Measurements from ENCODE around the gene ITGB6. TPM values are rescaled to one million over a fixed set of nuclear protein-coding genes. Genes with fewer than 3 reads are reported as not detected.

ITGB6 gene
- total and polyA plus RNA-seq, 2 of the 4 experiments (the other 2 are of a cell fraction): under 0.01 TPM; not detected in 1

DNA sequence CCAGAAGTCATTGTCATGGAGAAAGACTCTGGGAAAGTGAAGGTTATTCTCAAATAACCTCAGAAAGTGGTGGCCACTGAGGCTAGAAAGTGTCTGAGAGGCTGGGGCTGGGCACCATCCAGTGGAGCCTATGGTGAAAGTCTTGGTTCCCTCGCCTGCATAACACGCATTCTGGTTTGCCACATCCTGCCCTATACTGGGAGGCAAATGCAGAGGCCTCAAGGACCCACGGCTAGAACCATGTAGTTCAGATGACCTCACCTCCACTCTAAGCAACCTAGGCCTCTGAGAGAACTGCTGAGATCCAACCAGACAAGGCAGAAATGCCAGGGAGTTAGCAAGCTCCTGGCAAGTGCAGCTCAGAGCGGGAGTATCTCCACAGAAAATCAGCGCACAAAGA is 5.1 kb downstream of the ITGB6 start:
- Histone ChIP-seq H3K9me1 (ENCODE audit: insufficient read depth, low read length) (no peaks in the 10 kb centered on the region), H2BK5ac (ENCODE audit: low read depth, low read length, poor library complexity, severe bottlenecking) (no peak overlapping the region), H3K14ac (replicated peaks; ENCODE audit: low read depth, low read length) (no peak overlapping the region), H3K9ac (ENCODE audit: low read depth, low read length) (no peak overlapping the region), H3K27me3 (ENCODE audit: control insufficient read depth, insufficient read depth, low read length) (no peaks in the 10 kb centered on the region), H3K56ac (ENCODE audit: extremely low read depth, insufficient read depth, low read length) (no peak overlapping the region), H3K9me3 (ENCODE audit: control insufficient read depth, insufficient read depth, low read length) (no peaks in the 10 kb centered on the region), H3K4me1 (ENCODE audit: control insufficient read depth, insufficient read depth, low read length) (no peaks in the 10 kb centered on the region), H2BK15ac (ENCODE audit: low read depth, low read length) (no peak overlapping the region), H3K4me2 (ENCODE audit: low read depth, low read length) (no peak overlapping the region), H3K23ac (ENCODE audit: low read depth, low read length) (no peak overlapping the region), H2AK5ac (ENCODE audit: low read depth, low read length) (no peak overlapping the region), H2BK120ac (ENCODE audit: low read depth, low read length) (no peak overlapping the region), H3K79me1 (ENCODE audit: low read depth in 1 of 2, low read length in 2 of 2) (no peaks in the 10 kb centered on the region), H4K91ac (ENCODE audit: insufficient read depth, low read depth, low read length) (no peak overlapping the region), H3K4me3 (ENCODE audit: insufficient read depth, low read depth, low read length) (no peak overlapping the region), H2BK20ac (ENCODE audit: low read depth, low read length) (no peak overlapping the region), H4K20me1 (ENCODE audit: insufficient read depth, low read length) (no peaks in the 10 kb centered on the region), H2AK9ac (replicated peaks; ENCODE audit: low read depth, low read length, poor library complexity) (no peak overlapping the region), H2AFZ (replicated peaks; ENCODE audit: low read length, poor library complexity) (peak overlapping the region; percentile 9), H4K8ac (ENCODE audit: low read depth in 2 of 2, low read length in 2 of 2) (no peak overlapping the region), H3K36me3 (ENCODE audit: control insufficient read depth, insufficient read depth, low read length) (no peaks in the 10 kb centered on the region), H4K5ac (ENCODE audit: low read depth, low read length) (no peak overlapping the region), H3K27ac (ENCODE audit: insufficient read depth, low read length) (no peak overlapping the region), H3K4ac (ENCODE audit: low read depth, low read length) (no peak overlapping the region), H3K18ac (ENCODE audit: low read depth, low read length) (no peak overlapping the region)
- DNase-seq (no peak), ATAC-seq (ENCODE audit: low read depth) (no peak)
- TF ChIP-seq POLR2A (IDR thresholded peaks at IDR 0.05; ENCODE audit: low read depth, low read length): no peak
- TF ChIP-seq, protein P1, sequence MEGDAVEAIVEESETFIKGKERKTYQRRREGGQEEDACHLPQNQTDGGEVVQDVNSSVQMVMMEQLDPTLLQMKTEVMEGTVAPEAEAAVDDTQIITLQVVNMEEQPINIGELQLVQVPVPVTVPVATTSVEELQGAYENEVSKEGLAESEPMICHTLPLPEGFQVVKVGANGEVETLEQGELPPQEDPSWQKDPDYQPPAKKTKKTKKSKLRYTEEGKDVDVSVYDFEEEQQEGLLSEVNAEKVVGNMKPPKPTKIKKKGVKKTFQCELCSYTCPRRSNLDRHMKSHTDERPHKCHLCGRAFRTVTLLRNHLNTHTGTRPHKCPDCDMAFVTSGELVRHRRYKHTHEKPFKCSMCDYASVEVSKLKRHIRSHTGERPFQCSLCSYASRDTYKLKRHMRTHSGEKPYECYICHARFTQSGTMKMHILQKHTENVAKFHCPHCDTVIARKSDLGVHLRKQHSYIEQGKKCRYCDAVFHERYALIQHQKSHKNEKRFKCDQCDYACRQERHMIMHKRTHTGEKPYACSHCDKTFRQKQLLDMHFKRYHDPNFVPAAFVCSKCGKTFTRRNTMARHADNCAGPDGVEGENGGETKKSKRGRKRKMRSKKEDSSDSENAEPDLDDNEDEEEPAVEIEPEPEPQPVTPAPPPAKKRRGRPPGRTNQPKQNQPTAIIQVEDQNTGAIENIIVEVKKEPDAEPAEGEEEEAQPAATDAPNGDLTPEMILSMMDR (conservative IDR thresholded peaks at IDR 0.05; ENCODE audit: low read depth, low read length): no peak
- TF ChIP-seq MAFK (IDR thresholded peaks at IDR 0.05; ENCODE audit: low read depth, low read length): no peak
- no CpG with 5 or more reads among the region's 5 CpGs for WGBS, 2 experiments (ENCODE audit: extremely low coverage in 2 of 2, insufficient read length in 1 of 2)
- in situ Hi-C loops (cut with MboI; ENCODE audit: low sequenced_read_pairs) (no loop called here), dilution Hi-C loops (cut with HindIII; ENCODE audit: low sequenced_read_pairs, unreplicated experiment) (no loop called here), intact Hi-C loops (cut with micrococcal nuclease) (loop anchor here (5.0 kb wide), 1 partner anchor 38 kb away; no protein-coding TSS in a partner anchor)
- BruUV-seq (replicated peaks): no TSS peak
- ChIA-PET CTCF (interaction anchor here (0.8 kb wide), 1 partner anchor 16 kb away, joined by 3 read pairs; no protein-coding TSS in a partner anchor), POLR2A (ENCODE audit: unreplicated experiment) (no interaction called here)
